PC-3 (cell line): Measurements from ENCODE around the gene AP5Z1. TPM values are rescaled to one million over a fixed set of nuclear protein-coding genes. Genes with fewer than 3 reads are reported as not detected.
A peak's percentile ranks its signal among the peaks of the same experiment; 100 is the strongest.
"Not testable (repeated sequence)": the region's sequence is repeated elsewhere in the genome, so short reads cannot be mapped to it uniquely, and the experiment has no call there.

Experiments
- ATAC-seq: fragments of 200-7000 bp; cut with Tn5 transposase; 2 replicates; pipeline ENCODE4 v1.9.1; 2020; ENCODE audit warnings: mild to moderate bottlenecking, moderate library complexity
- BruUV-seq: library from RNA; stranded (reverse); fragments of 400-500 nt; replicated peaks from 2 replicates; lab custom pipeline; 2021; lab: Mats Ljungman, UMichigan
- CTCF ChIA-PET: fragments of 300-600 bp; sonication (Branson Sonifier 250); formaldehyde crosslinking; loops from one replicate; lab custom pipeline; 2022; ENCODE audit warnings: antibody characterized with exemption; lab: Charles Lee
- POLR2A ChIA-PET: fragments of 300-600 bp; sonication (Branson Sonifier 250); formaldehyde crosslinking; loops from one replicate; lab custom pipeline; 2022; ENCODE audit warnings: antibody characterized with exemption; ENCODE audit not compliant: unreplicated experiment; lab: Charles Lee
- DNase-seq: peaks from one replicate; pipeline ENCODE4 v3.0.0-alpha.2; 2015
- H2AFZ ChIP-seq: fragments of 300-600 bp; sonication (generic); 2 replicates; pipeline ENCODE4 v1.6.0; 2016; ENCODE audit warnings: antibody characterized with exemption, low read length
- H3F3A ChIP-seq: fragments of 300-600 bp; sonication (generic); one replicate; pipeline ENCODE4 v1.6.0; 2017; ENCODE audit warnings: antibody characterized with exemption, low read length, control low read depth, mild to moderate bottlenecking; ENCODE audit not compliant: unreplicated experiment
- H3K27ac ChIP-seq: fragments of 300-600 bp; sonication (generic); 2 replicates; pipeline ENCODE4 v1.5.1; 2016; ENCODE audit warnings: mild to moderate bottlenecking, low read length
- H3K27me3 ChIP-seq: fragments of 300-600 bp; sonication (generic); 2 replicates; pipeline ENCODE4 v1.6.1; 2016; ENCODE audit warnings: low read length, mixed read lengths
- H3K36me3 ChIP-seq: fragments of 300-600 bp; sonication (generic); 2 replicates; pipeline ENCODE4 v1.6.1; 2016; ENCODE audit warnings: low read depth, mixed run types, low read length, mixed read lengths
- H3K4me1 ChIP-seq: fragments of 300-600 bp; sonication (generic); 2 replicates; pipeline ENCODE4 v1.5.1; 2016; ENCODE audit warnings: low read length; ENCODE audit not compliant: insufficient read depth
- H3K4me2 ChIP-seq: fragments of 300-600 bp; sonication (generic); 2 replicates; pipeline ENCODE4 v1.6.0; 2016; ENCODE audit warnings: low read length
- H3K4me3 ChIP-seq: fragments of 300-600 bp; sonication (generic); 2 replicates; pipeline ENCODE4 v1.5.1; 2016; ENCODE audit warnings: mild to moderate bottlenecking, low read length, mixed read lengths
- H3K79me2 ChIP-seq: fragments of 300-600 bp; sonication (generic); 2 replicates; pipeline ENCODE4 v1.6.1; 2017; ENCODE audit warnings: low read length, mixed read lengths
- H3K9ac ChIP-seq: fragments of 300-600 bp; sonication (generic); 2 replicates; pipeline ENCODE4 v1.6.0; 2016; ENCODE audit warnings: mild to moderate bottlenecking, low read length
- H3K9me2 ChIP-seq: fragments of 300-600 bp; sonication (generic); replicated peaks from 2 replicates; pipeline ENCODE4 v1.6.1; 2016; ENCODE audit warnings: mixed run types, low read length, mixed read lengths
- H3K9me3 ChIP-seq: fragments of 300-600 bp; sonication (generic); 2 replicates; pipeline ENCODE4 v1.6.1; 2016; ENCODE audit warnings: low read length, mixed read lengths
- H4K20me1 ChIP-seq: fragments of 300-600 bp; sonication (generic); 2 replicates; pipeline ENCODE4 v1.6.1; 2016; ENCODE audit warnings: low read length, mixed read lengths
- CTCF ChIP-seq: fragments of 300-600 bp; sonication (generic); conservative IDR thresholded peaks from 2 replicates; pipeline ENCODE4 v1.5.1; 2017; ENCODE audit warnings: antibody characterized with exemption, low read depth, mild to moderate bottlenecking, low read length
- EZH2 ChIP-seq: fragments of 300-600 bp; sonication (generic); IDR thresholded peaks from one replicate; pipeline ENCODE4 v1.6.1; 2017; ENCODE audit warnings: antibody characterized with exemption, mild to moderate bottlenecking, low read length; ENCODE audit not compliant: unreplicated experiment
- EZH2phosphoT487 ChIP-seq: fragments of 300-600 bp; sonication (generic); IDR thresholded peaks from 2 replicates; pipeline ENCODE4 v1.6.1; 2018; ENCODE audit warnings: mild to moderate bottlenecking, antibody characterized with exemption, low read length, borderline replicate concordance
- intact Hi-C: fragments of 100-400 bp; cut with micrococcal nuclease; formaldehyde crosslinking; loops from 2 replicates; pipeline ENCODE4 v1.9.0; 2023
- total RNA-seq: library from RNA; depleted of rRNA; stranded (reverse); fragments of >200 nt; gene quantifications from 2 replicates; pipeline ENCODE4 v1.2.3, GENCODE V29; 2014

The AP5Z1 gene
- total RNA-seq, 1 experiment from 2014 or later, result 36.6 TPM

- Histone ChIP-seq H3K4me2 (no peak overlapping the region), H3F3A (no peaks in the 10 kb centered on the region), H3K9me3 (no peaks in the 10 kb centered on the region), H2AFZ (no peak overlapping the region), H3K9ac (no peak overlapping the region), H3K4me3 (no peak overlapping the region), H3K27me3 (no peaks in the 10 kb centered on the region), H3K79me2 (no peaks in the 10 kb centered on the region), H3K9me2 (no peaks in the 10 kb centered on the region), H3K4me1 (no peaks in the 10 kb centered on the region), H4K20me1 (no peaks in the 10 kb centered on the region), H3K27ac (no peak overlapping the region), H3K36me3 (peaks cover 4% of the 10 kb centered on the region; the same call in 1 of the 2 replicates)
- DNase-seq, result no peak
- no TSS peak for BruUV-seq
- ATAC-seq, result peak; percentile 27; the same call in 1 of the 2 replicates
- intact Hi-C loops, result no loop called here
- POLR2A ChIA-PET, result no interaction called here
- CTCF ChIA-PET, result interaction anchor here (1.2 kb wide), 1 partner anchor 91 kb away, joined by 3 read pairs; no protein-coding TSS in a partner anchor
- TF ChIP-seq EZH2 (no peak), CTCF (peak; percentile 48)
Measured at GRCh38 chr7:4791738-4792536, 16.5 kb downstream of the AP5Z1 start.

- H3K27ac ChIP-seq, result no peak overlapping the region
- no peak overlapping the region for H3K9ac ChIP-seq
- H3F3A ChIP-seq, result no peaks in the 10 kb centered on the region
- TF ChIP-seq EZH2 (no peak), EZH2phosphoT487 (no peak), CTCF (no peak)
- no peaks in the 10 kb centered on the region for H4K20me1 ChIP-seq
- no peaks in the 10 kb centered on the region for H3K27me3 ChIP-seq
- H3K4me1 ChIP-seq, result no peaks in the 10 kb centered on the region
- no peak overlapping the region for H3K4me2 ChIP-seq
- no TSS peak for BruUV-seq
- no peak overlapping the region for H3K4me3 ChIP-seq
- no peaks in the 10 kb centered on the region for H3K9me2 ChIP-seq
- ChIA-PET CTCF (interaction anchor here (1.2 kb wide), 1 partner anchor 90 kb away, joined by 3 read pairs; no protein-coding TSS in a partner anchor), POLR2A (no interaction called here)
- H3K36me3 ChIP-seq, result peaks cover 4% of the 10 kb centered on the region; the same call in 1 of the 2 replicates
- ATAC-seq (no peak), DNase-seq (no peak)
- no peak overlapping the region for H2AFZ ChIP-seq
- H3K79me2 ChIP-seq, result no peaks in the 10 kb centered on the region
- intact Hi-C loops, result no loop called here
- no peaks in the 10 kb centered on the region for H3K9me3 ChIP-seq
Measured at GRCh38 chr7:4792537-4793126, 17.2 kb downstream of the AP5Z1 start.

- intact Hi-C loops, H3K27ac ChIP-seq, H3K9me3 ChIP-seq, H3K9me2 ChIP-seq, DNase-seq, H3K79me2 ChIP-seq, H3F3A ChIP-seq, ATAC-seq, H3K4me2 ChIP-seq, POLR2A ChIA-PET, H3K9ac ChIP-seq, BruUV-seq, H2AFZ ChIP-seq, H3K36me3 ChIP-seq, H3K4me3 ChIP-seq, H3K27me3 ChIP-seq, H3K4me1 ChIP-seq, CTCF ChIA-PET, H4K20me1 ChIP-seq: not testable (repeated sequence)
Measured at GRCh38 chr7:4793385-4793993, 18.1 kb downstream of the AP5Z1 start.

- H3K9ac ChIP-seq, intact Hi-C loops, CTCF ChIA-PET, H3K4me1 ChIP-seq, H3K9me3 ChIP-seq, H3K9me2 ChIP-seq, H3K4me3 ChIP-seq, H3K79me2 ChIP-seq, DNase-seq, H3K36me3 ChIP-seq, H3F3A ChIP-seq, H2AFZ ChIP-seq, H3K27ac ChIP-seq, ATAC-seq, POLR2A ChIA-PET, BruUV-seq, H4K20me1 ChIP-seq, H3K4me2 ChIP-seq, H3K27me3 ChIP-seq: not testable (repeated sequence)
Measured at GRCh38 chr7:4794171-4794570, 18.7 kb downstream of the AP5Z1 start.
